Eye (tissue), 1 donor: Measurements from ENCODE around the gene RPTOR.

Experiments used
- DNase-seq: peaks from one replicate; pipeline ENCODE4 v3.0.0-alpha.2; 2015

RPTOR gene

GRCh38 chr17:80855948-80856862 is 311.6 kb downstream of the RPTOR start:
- no peak for DNase-seq

- DNase-seq: no peak
Observed at GRCh38 chr17:80856863-80857755, 312.5 kb downstream of the RPTOR start.

GRCh38 chr17:80857756-80858171 is 313.1 kb downstream of the RPTOR start:
- DNase-seq: no peak

- DNase-seq: no peak
Observed at GRCh38 chr17:80858301-80859001, 313.8 kb downstream of the RPTOR start.

- peak; percentile 71 for DNase-seq
Observed at GRCh38 chr17:80859002-80859941, 314.6 kb downstream of the RPTOR start.

GRCh38 chr17:80860101-80860671 is 315.5 kb downstream of the RPTOR start:
- DNase-seq: no peak

GRCh38 chr17:80860703-80861417 is 316.2 kb downstream of the RPTOR start:
- DNase-seq: no peak

- no peak for DNase-seq
Observed at GRCh38 chr17:80861418-80861815, 316.8 kb downstream of the RPTOR start.

GRCh38 chr17:80861892-80862291 is 317.3 kb downstream of the RPTOR start:
- DNase-seq: peak; percentile 66

- DNase-seq: no peak
Observed at GRCh38 chr17:80862481-80862961, 317.9 kb downstream of the RPTOR start.

GRCh38 chr17:80862978-80863377 is 318.3 kb downstream of the RPTOR start:
- no peak for DNase-seq

GRCh38 chr17:80863626-80864025 is 319.0 kb downstream of the RPTOR start:
- DNase-seq: no peak

- no peak for DNase-seq
Observed at GRCh38 chr17:80864751-80865150, 320.1 kb downstream of the RPTOR start.

GRCh38 chr17:80866050-80866793 is 321.6 kb downstream of the RPTOR start:
- DNase-seq: peak; percentile 92

- no peak for DNase-seq
Observed at GRCh38 chr17:80868022-80868609, 323.5 kb downstream of the RPTOR start.

GRCh38 chr17:80869481-80870145 is 325.0 kb downstream of the RPTOR start:
- no peak for DNase-seq

GRCh38 chr17:80870401-80870800 is 325.8 kb downstream of the RPTOR start:
- no peak for DNase-seq

- no peak for DNase-seq
Observed at GRCh38 chr17:80871341-80871740, 326.7 kb downstream of the RPTOR start.

GRCh38 chr17:80872001-80872500 is 327.4 kb downstream of the RPTOR start:
- DNase-seq: no peak
